Cardiac muscle cell (in vitro differentiated cells and primary cell): ENCODE results near the gene CPTP. TPM values are rescaled to one million over a fixed set of nuclear protein-coding genes. Genes with fewer than 3 reads are reported as not detected.
A peak's percentile ranks its signal among the peaks of the same experiment; 100 is the strongest.

ENCODE experiments used
- DNase-seq, 2 donors: peaks; one replicate each; pipeline versions ENCODE4 v3.0.0 to v3.0.0-alpha.2; 2010 to 2017; ENCODE audit warnings: low read depth in 1 of 2, low spot score in 1 of 2
- H3K27ac ChIP-seq: fragments of 200-600 bp; sonication (generic); 2 replicates; pipeline ENCODE4 v1.5.1; 2016
- H3K27me3 ChIP-seq: fragments of 200-600 bp; sonication (generic); 2 replicates; pipeline ENCODE4 v1.6.0; 2016; ENCODE audit warnings: control low read depth
- H3K36me3 ChIP-seq: fragments of 200-600 bp; sonication (generic); 2 replicates; pipeline ENCODE4 v1.5.1; 2016; ENCODE audit warnings: control low read depth
- H3K4me1 ChIP-seq: fragments of 200-600 bp; sonication (generic); 2 replicates; pipeline ENCODE4 v1.8.1; 2017; ENCODE audit warnings: low read depth, mild to moderate bottlenecking, mixed run types
- H3K4me3 ChIP-seq: fragments of 200-600 bp; sonication (generic); 2 replicates; pipeline ENCODE4 v1.5.1; 2016; ENCODE audit warnings: mild to moderate bottlenecking
- H3K9me3 ChIP-seq: fragments of 200-600 bp; sonication (generic); 2 replicates; pipeline ENCODE4 v1.5.1; 2017; ENCODE audit warnings: low read depth, mild to moderate bottlenecking, control low read depth
- CTCF ChIP-seq: IDR thresholded peaks from 2 replicates; pipeline ENCODE4 v1.5.1; 2012; ENCODE audit warnings: low read depth, mild to moderate bottlenecking, low read length
- polyA plus RNA-seq: library from polyadenylated mRNA; unstranded; fragments of >200 nt; fragmentation: Nextera tagmentation; extraction: Ambion mirVana; gene quantifications from 2 replicates; pipeline ENCODE4 v1.2.1, GENCODE V29; 2016
- total RNA-seq: library from RNA; depleted of rRNA; stranded (reverse); fragments of >200 nt; gene quantifications from 2 replicates; pipeline ENCODE4 v1.2.3, GENCODE V29; 2016

Gene CPTP
- total and polyA plus RNA-seq, 2 experiments from 2014 or later, result 33.7 to 38.5 TPM

GRCh38 chr1:1285102-1285571, 39.5 kb upstream of the CPTP start:
- no peaks in the 10 kb centered on the region for H3K4me1 ChIP-seq
- no peak overlapping the region for H3K27ac ChIP-seq
- TF ChIP-seq CTCF, result no peak
- no peaks in the 10 kb centered on the region for H3K27me3 ChIP-seq
- DNase-seq, result no peak
- H3K36me3 ChIP-seq, result no peaks in the 10 kb centered on the region
- H3K9me3 ChIP-seq, result no peaks in the 10 kb centered on the region
- no peak overlapping the region for H3K4me3 ChIP-seq

GRCh38 chr1:1285611-1286311, 38.8 kb upstream of the CPTP start:
- DNase-seq, result no peak
- H3K4me3 ChIP-seq, result no peak overlapping the region
- H3K36me3 ChIP-seq, result no peaks in the 10 kb centered on the region
- H3K27ac ChIP-seq, result no peak overlapping the region
- H3K9me3 ChIP-seq, result no peaks in the 10 kb centered on the region
- no peaks in the 10 kb centered on the region for H3K4me1 ChIP-seq
- no peaks in the 10 kb centered on the region for H3K27me3 ChIP-seq
- no peak for TF ChIP-seq CTCF

- TF ChIP-seq CTCF, result no peak
- H3K27me3 ChIP-seq, result no peaks in the 10 kb centered on the region
- no peak for DNase-seq
- H3K4me1 ChIP-seq, result no peaks in the 10 kb centered on the region
- no peak overlapping the region for H3K4me3 ChIP-seq
- H3K36me3 ChIP-seq, result no peaks in the 10 kb centered on the region
- no peaks in the 10 kb centered on the region for H3K9me3 ChIP-seq
- no peak overlapping the region for H3K27ac ChIP-seq
These were observed 38.0 kb upstream of the CPTP start for GRCh38 chr1:1286313-1287261.

GRCh38 chr1:1287288-1288110, 37.1 kb upstream of the CPTP start:
- Histone ChIP-seq H3K4me3 (no peak overlapping the region), H3K36me3 (no peaks in the 10 kb centered on the region), H3K4me1 (no peaks in the 10 kb centered on the region), H3K9me3 (no peaks in the 10 kb centered on the region), H3K27me3 (no peaks in the 10 kb centered on the region), H3K27ac (no peak overlapping the region)
- no peak for DNase-seq
- TF ChIP-seq CTCF, result no peak

GRCh38 chr1:1290238-1290731, 34.3 kb upstream of the CPTP start:
- no peak overlapping the region for H3K27ac ChIP-seq
- no peaks in the 10 kb centered on the region for H3K36me3 ChIP-seq
- DNase-seq, result peak; percentile 55 to 56
- no peak overlapping the region for H3K4me3 ChIP-seq
- H3K27me3 ChIP-seq, result no peaks in the 10 kb centered on the region
- TF ChIP-seq CTCF, result peak; percentile 53
- no peaks in the 10 kb centered on the region for H3K4me1 ChIP-seq
- no peaks in the 10 kb centered on the region for H3K9me3 ChIP-seq
